Measurements from ENCODE around the gene PCDHGB3.
A peak's percentile ranks its signal among the peaks of the same experiment; 100 is the strongest.

Gene PCDHGB3

GRCh38 chr5:141354900-141355469 is 15.1 kb upstream of the PCDHGB3 start, which contains the start of gene PCDHGA4:
PCDHGA4 (plus strand) TSS chr5:141355021; CDS start chr5:141355108, 87 bp downstream.
- no peak within 1 kb of the TSS; the same call in 1 of the 2 replicates for H3K4me3 ChIP-seq (ENCODE audit: low read depth, low read length)
- peak; percentile 29; the same call in 1 of the 2 replicates for TF ChIP-seq CTCF (IDR thresholded peaks at IDR 0.05; ENCODE audit: low read depth, low read length)

GRCh38 chr5:141355641-141356040 is 14.4 kb upstream of the PCDHGB3 start:
- no peak for TF ChIP-seq CTCF (IDR thresholded peaks at IDR 0.05; ENCODE audit: low read depth, low read length)
- H3K4me3 ChIP-seq (ENCODE audit: low read depth, low read length) = no peak overlapping the region

DNA sequence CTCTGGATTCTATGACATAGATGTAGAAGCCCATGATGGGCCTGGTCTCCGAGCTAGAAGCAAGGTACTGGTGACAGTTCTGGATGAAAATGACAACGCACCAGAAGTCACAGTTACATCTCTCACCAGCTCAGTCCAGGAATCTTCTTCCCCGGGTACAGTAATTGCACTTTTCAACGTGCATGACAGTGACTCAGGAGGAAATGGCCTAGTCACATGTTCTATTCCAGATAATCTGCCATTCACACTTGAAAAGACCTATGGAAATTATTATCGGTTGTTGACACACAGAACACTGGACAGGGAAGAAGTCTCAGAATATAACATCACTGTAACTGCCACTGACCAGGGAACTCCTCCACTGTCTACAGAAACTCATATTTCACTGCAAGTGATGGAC is 13.9 kb upstream of the PCDHGB3 start:
- no peak for TF ChIP-seq CTCF (IDR thresholded peaks at IDR 0.05; ENCODE audit: low read depth, low read length)

DNA sequence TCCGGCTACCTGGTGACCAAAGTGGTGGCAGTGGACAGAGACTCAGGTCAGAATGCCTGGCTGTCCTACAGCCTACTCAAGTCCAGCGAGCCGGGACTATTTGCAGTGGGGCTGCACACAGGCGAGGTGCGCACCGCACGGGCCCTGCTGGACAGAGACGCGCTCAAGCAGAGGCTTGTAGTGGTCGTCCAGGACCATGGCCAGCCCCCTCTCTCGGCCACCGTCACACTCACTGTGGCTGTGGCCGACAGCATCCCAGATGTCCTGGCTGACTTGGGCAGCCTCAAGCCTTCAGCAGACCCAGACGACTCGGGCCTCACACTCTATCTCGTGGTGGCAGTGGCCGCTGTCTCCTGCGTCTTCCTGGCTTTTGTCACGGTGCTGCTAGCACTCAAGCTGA is 13.1 kb upstream of the PCDHGB3 start:
- no peak for TF ChIP-seq CTCF (IDR thresholded peaks at IDR 0.05; ENCODE audit: low read depth, low read length)

More for the DNA sequence above, 13.9 kb upstream of the PCDHGB3 start:
- no peak overlapping the region for H3K4me3 ChIP-seq (ENCODE audit: low read depth, low read length)

DNA sequence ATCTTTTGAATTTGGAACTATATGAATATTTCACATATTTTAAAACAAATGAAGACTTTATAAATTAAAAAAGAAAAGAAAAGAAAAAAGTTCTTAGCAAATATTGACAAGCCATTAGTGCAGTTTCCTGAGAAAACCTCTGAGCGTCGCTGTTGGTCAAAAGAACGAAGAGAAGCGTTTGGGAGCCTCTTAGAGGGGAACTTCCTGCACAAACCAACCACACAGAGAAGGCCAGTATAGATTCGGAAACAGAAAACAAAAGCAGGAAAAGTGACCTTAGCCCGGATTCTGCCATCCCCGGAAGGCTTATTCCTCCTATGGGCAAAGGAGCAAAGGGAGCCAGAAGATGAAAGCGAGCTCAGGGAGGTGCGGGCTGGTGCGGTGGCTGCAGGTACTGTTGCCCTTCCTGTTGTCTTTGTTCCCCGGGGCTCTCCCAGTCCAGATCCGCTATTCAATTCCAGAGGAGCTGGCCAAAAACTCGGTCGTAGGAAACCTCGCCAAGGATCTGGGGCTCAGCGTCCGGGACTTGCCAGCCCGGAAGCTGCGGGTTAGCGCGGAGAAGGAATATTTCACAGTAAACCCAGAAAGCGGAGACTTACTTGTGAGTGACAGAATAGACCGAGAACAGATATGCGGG is 10.1 kb upstream of the PCDHGB3 start, which contains the start of gene PCDHGB2:
PCDHGB2 (plus strand) TSS at position 205 of the 637 bp plus-strand sequence; CDS start at position 347, 142 bp downstream.
- TF ChIP-seq CTCF (IDR thresholded peaks at IDR 0.05; ENCODE audit: low read depth, low read length) = peak; percentile 33; the same call in 1 of the 2 replicates
- no peak within 1 kb of the TSS for H3K4me3 ChIP-seq (ENCODE audit: low read depth, low read length)

More for the DNA sequence above, 13.1 kb upstream of the PCDHGB3 start:
- no peak overlapping the region for H3K4me3 ChIP-seq (ENCODE audit: low read depth, low read length)

GRCh38 chr5:141360685-141361084 is 9.4 kb upstream of the PCDHGB3 start:
- TF ChIP-seq CTCF (IDR thresholded peaks at IDR 0.05; ENCODE audit: low read depth, low read length) = no peak
- no peak overlapping the region for H3K4me3 ChIP-seq (ENCODE audit: low read depth, low read length)

DNA sequence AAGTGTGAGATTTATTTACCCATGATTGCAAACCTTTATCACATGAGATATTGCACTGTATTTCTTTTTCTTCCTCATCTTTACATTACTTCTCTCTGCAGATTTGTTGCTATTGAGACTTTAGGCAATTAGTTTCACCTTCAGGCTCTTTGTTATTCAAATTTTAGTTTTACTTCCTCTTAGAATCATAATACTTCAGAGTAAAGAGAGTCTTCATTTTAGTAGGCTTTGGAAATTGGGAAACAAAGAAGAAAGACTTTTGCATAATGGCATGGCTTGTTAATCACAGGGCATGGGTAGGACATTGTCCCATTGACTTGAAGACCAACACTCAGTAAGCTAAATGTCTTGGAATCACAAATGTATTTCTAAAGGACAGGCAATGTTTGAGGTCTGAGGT is 7.3 kb upstream of the PCDHGB3 start:
- no peak for TF ChIP-seq CTCF (IDR thresholded peaks at IDR 0.05; ENCODE audit: low read depth, low read length)
- no peak overlapping the region for H3K4me3 ChIP-seq (ENCODE audit: low read depth, low read length)
